Keratinocyte (primary cell): Measurements from ENCODE around the gene MT1E.

Experiments used
- EZH2 ChIP-seq: IDR thresholded peaks from one replicate; pipeline ENCODE4 v1.6.1; 2012; ENCODE audit warnings: inconsistent platforms, mild to moderate bottlenecking, low read length, moderate library complexity
- TF ChIP-seq, protein P1 (sequence below), 3 experiments: IDR thresholded peaks in 1 of 3; conservative IDR thresholded peaks in 1 of 3; optimal IDR thresholded peaks in 1 of 3; 2 replicates in 2 of 3; 3 replicates in 1 of 3; pipeline versions ENCODE3 to v1.5.1; 2011; ENCODE audit warnings: low read length in 3 of 3, mild to moderate bottlenecking in 3 of 3, moderate library complexity in 2 of 3, control low read depth in 1 of 3, inconsistent platforms in 1 of 3; ENCODE audit not compliant: insufficient read depth in 2 of 3; ENCODE audit errors: extremely low read depth in 1 of 3

DNA sequence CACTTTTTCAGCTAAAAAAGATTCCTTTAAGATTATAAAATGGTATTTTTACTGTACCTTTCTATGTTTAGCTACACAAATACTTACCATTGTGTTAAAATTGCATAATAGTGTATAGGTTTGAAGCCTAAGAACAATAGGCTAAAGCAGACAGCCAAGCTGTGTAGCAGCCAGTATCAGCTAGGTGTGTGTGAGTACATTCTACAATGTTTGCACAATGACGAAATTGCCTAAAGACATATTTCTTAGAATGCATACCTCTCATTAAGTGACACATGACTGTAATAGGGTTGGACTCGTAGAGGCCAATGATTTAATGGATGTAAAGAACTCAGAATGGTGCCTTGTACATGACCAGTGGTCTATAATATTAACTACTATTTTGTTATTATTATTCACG is 24.2 kb downstream of the MT1E start:
- TF ChIP-seq, protein P1, sequence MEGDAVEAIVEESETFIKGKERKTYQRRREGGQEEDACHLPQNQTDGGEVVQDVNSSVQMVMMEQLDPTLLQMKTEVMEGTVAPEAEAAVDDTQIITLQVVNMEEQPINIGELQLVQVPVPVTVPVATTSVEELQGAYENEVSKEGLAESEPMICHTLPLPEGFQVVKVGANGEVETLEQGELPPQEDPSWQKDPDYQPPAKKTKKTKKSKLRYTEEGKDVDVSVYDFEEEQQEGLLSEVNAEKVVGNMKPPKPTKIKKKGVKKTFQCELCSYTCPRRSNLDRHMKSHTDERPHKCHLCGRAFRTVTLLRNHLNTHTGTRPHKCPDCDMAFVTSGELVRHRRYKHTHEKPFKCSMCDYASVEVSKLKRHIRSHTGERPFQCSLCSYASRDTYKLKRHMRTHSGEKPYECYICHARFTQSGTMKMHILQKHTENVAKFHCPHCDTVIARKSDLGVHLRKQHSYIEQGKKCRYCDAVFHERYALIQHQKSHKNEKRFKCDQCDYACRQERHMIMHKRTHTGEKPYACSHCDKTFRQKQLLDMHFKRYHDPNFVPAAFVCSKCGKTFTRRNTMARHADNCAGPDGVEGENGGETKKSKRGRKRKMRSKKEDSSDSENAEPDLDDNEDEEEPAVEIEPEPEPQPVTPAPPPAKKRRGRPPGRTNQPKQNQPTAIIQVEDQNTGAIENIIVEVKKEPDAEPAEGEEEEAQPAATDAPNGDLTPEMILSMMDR (optimal IDR thresholded peaks at IDR 0.05 in 1 of 3, IDR thresholded peaks at IDR 0.05 in 1 of 3, conservative IDR thresholded peaks at IDR 0.05 in 1 of 3; ENCODE audit: extremely low read depth in 1 of 3, insufficient read depth in 2 of 3, low read length in 3 of 3) = no peak
- no peak for TF ChIP-seq EZH2
